Measurements from ENCODE around the gene ABCB11. TPM values are rescaled to one million over a fixed set of nuclear protein-coding genes. Genes with fewer than 3 reads are reported as not detected.
A peak's percentile ranks its signal among the peaks of the same experiment; 100 is the strongest.
"Not testable (repeated sequence)": the region's sequence is repeated elsewhere in the genome, so short reads cannot be mapped to it uniquely, and the experiment has no call there.

Gene ABCB11
- total and polyA plus RNA-seq, 7 donors: under 0.01 to 0.93 (median 0.55) TPM; not detected in 2

GRCh38 chr2:169069341-169069740, 38.2 kb upstream of the ABCB11 start, which contains the start of gene DHRS9:
Gene DHRS9 (plus strand): TSS chr2:169069563. CDS start chr2:169081582, 12,019 bp downstream.
- WGBS, 2 donors: 46 to 73% methylated on average over 5 of the region's 5 CpGs
- DNase-seq: no peak
- TF ChIP-seq POLR2A (IDR thresholded peaks at IDR 0.05): peak in 1 of 2 donors; percentile 17
- TF ChIP-seq EP300 (IDR thresholded peaks at IDR 0.05): no peak
- Histone ChIP-seq H3K36me3 (no peaks in the 10 kb centered on the region), H3K27ac (no peak within 1 kb of the TSS), H3K4me1 (no peaks in the 10 kb centered on the region), H3K9me3 (no peaks in the 10 kb centered on the region), H3K27me3 (no peaks in the 10 kb centered on the region), H3K4me3 (no peak within 1 kb of the TSS)
- intact Hi-C loops (cut with DNase I): no loop called here

GRCh38 chr2:169066897-169067296, 35.8 kb upstream of the ABCB11 start:
- Histone ChIP-seq H3K36me3 (no peaks in the 10 kb centered on the region), H3K27ac (no peak overlapping the region), H3K27me3 (no peaks in the 10 kb centered on the region), H3K9me3 (no peaks in the 10 kb centered on the region), H3K4me3 (no peak overlapping the region), H3K4me1 (no peaks in the 10 kb centered on the region)
- TF ChIP-seq POLR2AphosphoS5 (IDR thresholded peaks at IDR 0.05) (no peak), POLR2A (IDR thresholded peaks at IDR 0.05) (no peak), CTCF (IDR thresholded peaks at IDR 0.05) (no peak), EP300 (IDR thresholded peaks at IDR 0.05) (no peak)
- DNase-seq: no peak
- intact Hi-C loops (cut with DNase I): no loop called here
- 2 to 23% methylated on average over 1 of the region's 1 CpG for WGBS, 2 donors

- WGBS, 2 donors: 82 to 83% methylated on average over 2 of the region's 2 CpGs
- H3K4me3 ChIP-seq: no peak overlapping the region
- no peaks in the 10 kb centered on the region for H3K36me3 ChIP-seq
- DNase-seq: no peak
- intact Hi-C loops (cut with DNase I): no loop called here
- no peaks in the 10 kb centered on the region for H3K9me3 ChIP-seq
- no peak for TF ChIP-seq EP300 (IDR thresholded peaks at IDR 0.05)
- TF ChIP-seq CTCF (IDR thresholded peaks at IDR 0.05): no peak
- no peak for TF ChIP-seq POLR2AphosphoS5 (IDR thresholded peaks at IDR 0.05)
- no peak for TF ChIP-seq POLR2A (IDR thresholded peaks at IDR 0.05)
- H3K27ac ChIP-seq: no peak overlapping the region
- no peaks in the 10 kb centered on the region for H3K27me3 ChIP-seq
- no peaks in the 10 kb centered on the region for H3K4me1 ChIP-seq
These were observed 34.9 kb upstream of the ABCB11 start for GRCh38 chr2:169065864-169066517.

- TF ChIP-seq EP300 (IDR thresholded peaks at IDR 0.05) (no peak), POLR2A (IDR thresholded peaks at IDR 0.05) (no peak), POLR2AphosphoS5 (IDR thresholded peaks at IDR 0.05) (no peak), CTCF (IDR thresholded peaks at IDR 0.05) (no peak)
- no peak for DNase-seq
- H3K4me1 ChIP-seq: no peaks in the 10 kb centered on the region
- no peak overlapping the region for H3K27ac ChIP-seq
- no peak overlapping the region for H3K4me3 ChIP-seq
- 29 to 64% methylated on average over 1 of the region's 1 CpG for WGBS, 2 donors
- intact Hi-C loops (cut with DNase I): no loop called here
- H3K27me3 ChIP-seq: no peaks in the 10 kb centered on the region
- H3K36me3 ChIP-seq: no peaks in the 10 kb centered on the region
- H3K9me3 ChIP-seq: no peaks in the 10 kb centered on the region
These were observed 34.3 kb upstream of the ABCB11 start for GRCh38 chr2:169065422-169065821.

- H3K4me3 ChIP-seq; DNase-seq; H3K27me3 ChIP-seq; H3K36me3 ChIP-seq; H3K9me3 ChIP-seq; H3K27ac ChIP-seq; intact Hi-C loops (cut with DNase I); H3K4me1 ChIP-seq: not testable (repeated sequence)
- WGBS, 2 donors: 97% methylated on average over 17 of the region's 17 CpGs
These were observed 33.1 kb upstream of the ABCB11 start for GRCh38 chr2:169064199-169064598.

- H3K9me3 ChIP-seq; H3K4me3 ChIP-seq; H3K36me3 ChIP-seq; H3K4me1 ChIP-seq; H3K27ac ChIP-seq; DNase-seq; H3K27me3 ChIP-seq; intact Hi-C loops (cut with DNase I): not testable (repeated sequence)
- 90 to 91% methylated on average over 2 of the region's 2 CpGs for WGBS, 2 donors
These were observed 23.5 kb upstream of the ABCB11 start for GRCh38 chr2:169054575-169054974.

Measured in sigmoid colon (tissue), 7 donors.